H1 (cell line): Measurements from ENCODE around the gene TUBAL3. TPM values are rescaled to one million over a fixed set of nuclear protein-coding genes. Genes with fewer than 3 reads are reported as not detected.

Experiments used
- BACH1 ChIP-seq: IDR thresholded peaks from 2 replicates; pipeline ENCODE4 v1.6.1; 2012; ENCODE audit warnings: low read length, improper control_type of control experiment
- CHD7 ChIP-seq: fragments of 300-600 bp; sonication (generic); IDR thresholded peaks from 2 replicates; pipeline ENCODE4 v1.7.1; 2012; ENCODE audit warnings: low read length, moderate library complexity, mild to moderate bottlenecking, inconsistent platforms; ENCODE audit not compliant: insufficient replicate concordance
- GABPA ChIP-seq: IDR thresholded peaks from 2 replicates; pipeline ENCODE4 v1.6.1; 2011; ENCODE audit warnings: mild to moderate bottlenecking, low read length, moderate library complexity, borderline replicate concordance; ENCODE audit not compliant: insufficient read depth
- JUN ChIP-seq: IDR thresholded peaks from 2 replicates; pipeline ENCODE4 v1.6.1; 2011; ENCODE audit warnings: low read depth, mild to moderate bottlenecking, improper control_type of control experiment, low read length
- KDM4A ChIP-seq: IDR thresholded peaks from one replicate; pipeline ENCODE4 v1.7.1; 2012; ENCODE audit warnings: low read depth, mild to moderate bottlenecking, moderate library complexity, low read length, inconsistent platforms; ENCODE audit not compliant: severe bottlenecking
- POLR2AphosphoS5 ChIP-seq: IDR thresholded peaks from 2 replicates; pipeline ENCODE4 v1.6.1; 2011; ENCODE audit warnings: low read depth, low read length
- POU5F1 ChIP-seq: IDR thresholded peaks from 2 replicates; pipeline ENCODE4 v1.6.1; 2011; ENCODE audit warnings: low read depth, mild to moderate bottlenecking, low read length, moderate library complexity
- RAD21 ChIP-seq, 2 experiments: IDR thresholded peaks in 1 of 2; conservative IDR thresholded peaks in 1 of 2; 2 replicates each; pipeline ENCODE4 v1.6.1; 2011; ENCODE audit warnings: low read depth in 2 of 2, low read length in 2 of 2, improper control_type of control experiment in 1 of 2, inconsistent platforms in 1 of 2, mild to moderate bottlenecking in 1 of 2, moderate library complexity in 1 of 2
- SP2 ChIP-seq: IDR thresholded peaks from 2 replicates; pipeline ENCODE4 v1.6.1; 2012; ENCODE audit warnings: mild to moderate bottlenecking, low read length, inconsistent platforms
- TAF1 ChIP-seq: IDR thresholded peaks from 2 replicates; pipeline ENCODE4 v1.6.1; 2011; ENCODE audit warnings: mild to moderate bottlenecking, low read depth, low read length
- polyA plus RNA-seq, 7 experiments: library from polyadenylated mRNA; depleted of rRNA in 3 of 7; stranded (reverse) in 5 of 7; unstranded in 2 of 7; fragments of >200 nt in 5 of 7; fragments of 200-250 nt in 2 of 7; gene quantifications; 1 replicate in 5 of 7; 2 replicates in 1 of 7; 4 replicates in 1 of 7; pipeline versions ENCODE4 v1.2.1 to v1.2.3, GENCODE V29; 2011 to 2013; ENCODE audit warnings: missing spikeins in 2 of 7, mixed read lengths in 2 of 7
- total RNA-seq: library from RNA; stranded (reverse); fragmentation: NEBNext Ultra II Directional; extraction: Animal tissue kit (Norgen Biotek cat#: 25700); gene quantifications from 2 replicates; pipeline ENCODE4 v1.2.1, GENCODE V29; 2021

TUBAL3 gene
- total and polyA plus RNA-seq, 2 of the 8 experiments (the other 6 are each of a cell fraction or from before 2014, with no cell fraction given) = 0.17 TPM; not detected in 1

GRCh38 chr10:5442065-5442989, 37.7 kb upstream of the TUBAL3 start (continued):
- TF ChIP-seq CHD7 (no peak), BACH1 (no peak), TAF1 (no peak), GABPA (no peak), SP2 (no peak), RAD21 (IDR thresholded peaks at IDR 0.05 in 1 of 2, conservative IDR thresholded peaks at IDR 0.05 in 1 of 2; ENCODE audit: low read depth in 2 of 2, low read length in 2 of 2) (peak; percentile 68 to 74), POLR2AphosphoS5 (no peak), KDM4A (no peak), JUN (no peak), POU5F1 (no peak)
